Measurements from ENCODE around the gene MPPE1. TPM values are rescaled to one million over a fixed set of nuclear protein-coding genes. Genes with fewer than 3 reads are reported as not detected.

Gene MPPE1
- total RNA-seq, 2 experiments from 2014 or later: 26.5 to 40.1 TPM

DNA sequence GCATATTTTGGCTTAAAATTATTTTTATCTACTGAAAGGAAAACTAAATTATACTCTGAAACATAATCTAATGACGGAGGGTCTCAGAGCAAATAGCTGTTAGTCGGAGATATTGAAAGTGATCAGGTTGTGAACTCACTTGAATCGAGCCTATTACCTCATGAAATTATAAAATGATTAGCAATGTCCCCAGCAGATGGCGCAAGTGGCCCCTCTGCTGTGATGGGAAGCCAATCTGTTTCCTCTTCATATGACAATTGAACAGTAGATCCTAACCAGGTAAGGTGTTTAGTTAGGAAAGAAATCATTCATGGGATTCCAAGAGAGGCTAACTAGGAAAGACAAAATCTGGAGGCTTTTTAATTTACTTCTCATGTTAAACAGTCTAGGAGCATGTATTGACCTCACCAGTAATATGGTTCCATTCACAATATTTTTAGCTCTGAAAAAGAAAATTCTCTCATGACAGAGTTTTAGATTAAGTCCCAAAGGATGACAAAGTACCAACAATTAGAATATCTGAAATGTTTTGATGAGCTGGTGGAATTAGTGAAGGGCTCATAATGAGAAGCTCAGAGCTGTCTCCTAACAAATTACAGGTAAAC is 29.9 kb upstream of the MPPE1 start:
- Histone ChIP-seq H3K4me2 (ENCODE audit: low read length) (peak overlapping the region; percentile 30; the same call in 1 of the 2 replicates), H3K9me2 (ENCODE audit: insufficient read depth, low read length) (no peaks in the 10 kb centered on the region), H3K9me3 (ENCODE audit: low read length) (no peaks in the 10 kb centered on the region), H3K4me1 (ENCODE audit: insufficient read depth, low read length, poor library complexity, severe bottlenecking) (no peaks in the 10 kb centered on the region), H3K27ac (ENCODE audit: low read depth, low read length, poor library complexity, severe bottlenecking) (no peak overlapping the region), H2AFZ (ENCODE audit: low read length) (no peak overlapping the region), H3K79me2 (ENCODE audit: insufficient read depth, low read depth, low read length) (no peaks in the 10 kb centered on the region), H3K36me3 (ENCODE audit: insufficient read depth, low read length) (no peaks in the 10 kb centered on the region), H4K20me1 (ENCODE audit: insufficient read depth, low read length) (no peaks in the 10 kb centered on the region), H3K4me3 (ENCODE audit: low read depth, low read length, poor library complexity, severe bottlenecking) (no peak overlapping the region)
- POLR2A ChIA-PET: interaction anchor here (0.8 to 2.1 kb wide), 6 partner anchors 17 to 94 kb away, joined by 3 to 10 read pairs (median 4); partner anchors contain the start of gene IMPA2
- CTCF ChIA-PET (ENCODE audit: unreplicated experiment): interaction anchor here (0.6 to 2.8 kb wide), 2 partner anchors 9 to 58 kb away, joined by 3 to 25 read pairs; no protein-coding TSS in a partner anchor
- DNase-seq (ENCODE audit: low spot score): peak; percentile 75
- TF ChIP-seq, protein P1, sequence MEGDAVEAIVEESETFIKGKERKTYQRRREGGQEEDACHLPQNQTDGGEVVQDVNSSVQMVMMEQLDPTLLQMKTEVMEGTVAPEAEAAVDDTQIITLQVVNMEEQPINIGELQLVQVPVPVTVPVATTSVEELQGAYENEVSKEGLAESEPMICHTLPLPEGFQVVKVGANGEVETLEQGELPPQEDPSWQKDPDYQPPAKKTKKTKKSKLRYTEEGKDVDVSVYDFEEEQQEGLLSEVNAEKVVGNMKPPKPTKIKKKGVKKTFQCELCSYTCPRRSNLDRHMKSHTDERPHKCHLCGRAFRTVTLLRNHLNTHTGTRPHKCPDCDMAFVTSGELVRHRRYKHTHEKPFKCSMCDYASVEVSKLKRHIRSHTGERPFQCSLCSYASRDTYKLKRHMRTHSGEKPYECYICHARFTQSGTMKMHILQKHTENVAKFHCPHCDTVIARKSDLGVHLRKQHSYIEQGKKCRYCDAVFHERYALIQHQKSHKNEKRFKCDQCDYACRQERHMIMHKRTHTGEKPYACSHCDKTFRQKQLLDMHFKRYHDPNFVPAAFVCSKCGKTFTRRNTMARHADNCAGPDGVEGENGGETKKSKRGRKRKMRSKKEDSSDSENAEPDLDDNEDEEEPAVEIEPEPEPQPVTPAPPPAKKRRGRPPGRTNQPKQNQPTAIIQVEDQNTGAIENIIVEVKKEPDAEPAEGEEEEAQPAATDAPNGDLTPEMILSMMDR (conservative IDR thresholded peaks at IDR 0.05; ENCODE audit: low read length): peak; percentile 94
- TF ChIP-seq EZH2phosphoT487 (IDR thresholded peaks at IDR 0.05; ENCODE audit: borderline replicate concordance, low read depth, low read length): no peak
- intact Hi-C loops (cut with micrococcal nuclease; ENCODE audit: unreplicated experiment): loop anchor here (1.0 to 5.0 kb wide), 3 partner anchors 57 to 299 kb away; no protein-coding TSS in a partner anchor
- no TSS peak for BruUV-seq (replicated peaks)

DNA sequence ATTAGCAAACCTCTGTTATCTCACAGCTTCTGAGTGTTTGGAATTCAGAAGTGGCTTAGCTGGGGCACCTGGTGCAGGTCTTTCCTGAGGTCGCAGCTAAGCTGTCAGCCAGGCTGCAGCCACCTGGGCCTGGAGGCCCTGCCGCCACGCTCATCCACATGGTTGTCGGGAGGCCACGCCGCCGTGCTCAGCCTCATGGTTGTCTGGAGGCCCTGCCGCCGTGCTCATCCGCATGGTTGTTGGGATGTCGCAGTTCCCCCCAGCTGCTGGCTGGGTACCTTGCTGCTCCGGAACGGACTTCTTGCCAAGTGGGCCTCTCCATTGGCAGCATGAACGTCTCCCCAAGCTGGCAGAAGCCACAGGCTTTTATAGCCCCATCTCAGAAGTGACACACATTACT is 24.3 kb upstream of the MPPE1 start:
- DNase-seq (ENCODE audit: low spot score): no peak
- Histone ChIP-seq H3K4me1 (ENCODE audit: insufficient read depth, low read length, poor library complexity, severe bottlenecking) (no peaks in the 10 kb centered on the region), H3K36me3 (ENCODE audit: insufficient read depth, low read length) (no peaks in the 10 kb centered on the region), H3K27ac (ENCODE audit: low read depth, low read length, poor library complexity, severe bottlenecking) (no peak overlapping the region), H3K79me2 (ENCODE audit: insufficient read depth, low read depth, low read length) (no peaks in the 10 kb centered on the region), H2AFZ (ENCODE audit: low read length) (no peak overlapping the region), H4K20me1 (ENCODE audit: insufficient read depth, low read length) (no peaks in the 10 kb centered on the region), H3K9me3 (ENCODE audit: low read length) (no peaks in the 10 kb centered on the region), H3K4me2 (ENCODE audit: low read length) (no peak overlapping the region), H3K9me2 (ENCODE audit: insufficient read depth, low read length) (no peaks in the 10 kb centered on the region), H3K4me3 (ENCODE audit: low read depth, low read length, poor library complexity, severe bottlenecking) (no peak overlapping the region)
- ChIA-PET POLR2A (interaction anchor here (0.7 to 0.9 kb wide), 2 partner anchors 19 to 24 kb away, joined by 3 to 6 read pairs; no protein-coding TSS in a partner anchor), CTCF (ENCODE audit: unreplicated experiment) (no interaction called here)
- intact Hi-C loops (cut with micrococcal nuclease; ENCODE audit: unreplicated experiment): no loop called here
- BruUV-seq (replicated peaks): no TSS peak
- TF ChIP-seq, protein P1 (conservative IDR thresholded peaks at IDR 0.05; ENCODE audit: low read length): no peak
- TF ChIP-seq EZH2phosphoT487 (IDR thresholded peaks at IDR 0.05; ENCODE audit: borderline replicate concordance, low read depth, low read length): no peak

DNA sequence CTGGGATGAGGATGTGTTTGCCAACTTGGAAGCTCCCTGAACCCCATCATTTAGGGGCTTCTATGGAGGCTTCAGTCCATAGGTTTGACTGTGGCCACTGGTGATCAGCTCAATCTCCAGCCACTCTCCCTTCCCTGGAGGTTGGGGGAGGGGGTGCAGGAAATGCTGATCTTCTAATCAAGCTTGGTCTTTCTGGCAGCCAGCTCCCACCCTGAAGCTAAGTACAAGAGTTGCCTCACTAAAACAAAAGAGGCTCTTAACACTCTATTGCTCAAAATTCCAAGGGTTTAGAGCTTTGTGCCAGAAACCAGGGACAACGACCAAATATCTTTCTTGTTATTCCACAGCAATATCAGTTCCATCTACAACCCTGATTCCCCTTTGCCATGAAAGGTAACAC is 19.4 kb upstream of the MPPE1 start:
- POLR2A ChIA-PET: interaction anchor here (1.1 kb wide), 1 partner anchor 69 kb away, joined by 3 read pairs; no protein-coding TSS in a partner anchor
- no TSS peak for BruUV-seq (replicated peaks)

More for the DNA sequence above, 19.4 kb upstream of the MPPE1 start:
- Histone ChIP-seq H3K36me3 (ENCODE audit: insufficient read depth, low read length) (no peaks in the 10 kb centered on the region), H3K9me3 (ENCODE audit: low read length) (no peaks in the 10 kb centered on the region), H4K20me1 (ENCODE audit: insufficient read depth, low read length) (no peaks in the 10 kb centered on the region), H3K79me2 (ENCODE audit: insufficient read depth, low read depth, low read length) (no peaks in the 10 kb centered on the region), H2AFZ (ENCODE audit: low read length) (no peak overlapping the region), H3K4me2 (ENCODE audit: low read length) (no peak overlapping the region), H3K4me1 (ENCODE audit: insufficient read depth, low read length, poor library complexity, severe bottlenecking) (no peaks in the 10 kb centered on the region), H3K9me2 (ENCODE audit: insufficient read depth, low read length) (no peaks in the 10 kb centered on the region), H3K27ac (ENCODE audit: low read depth, low read length, poor library complexity, severe bottlenecking) (no peak overlapping the region), H3K4me3 (ENCODE audit: low read depth, low read length, poor library complexity, severe bottlenecking) (no peak overlapping the region)
- DNase-seq (ENCODE audit: low spot score): no peak
- CTCF ChIA-PET (ENCODE audit: unreplicated experiment): no interaction called here
- no peak for TF ChIP-seq EZH2phosphoT487 (IDR thresholded peaks at IDR 0.05; ENCODE audit: borderline replicate concordance, low read depth, low read length)
- TF ChIP-seq, protein P1 (conservative IDR thresholded peaks at IDR 0.05; ENCODE audit: low read length): no peak
- intact Hi-C loops (cut with micrococcal nuclease; ENCODE audit: unreplicated experiment): no loop called here

Data from OCI-LY7 (cell line).